DMS 273 (cell line): ENCODE results near the gene TDRD10.

ENCODE experiments used
- DNase-seq: peaks from one replicate; lab custom pipeline; 2025; ENCODE audit not compliant: unreplicated experiment; lab: John Stamatoyannopoulos, UW

Gene TDRD10

DNA sequence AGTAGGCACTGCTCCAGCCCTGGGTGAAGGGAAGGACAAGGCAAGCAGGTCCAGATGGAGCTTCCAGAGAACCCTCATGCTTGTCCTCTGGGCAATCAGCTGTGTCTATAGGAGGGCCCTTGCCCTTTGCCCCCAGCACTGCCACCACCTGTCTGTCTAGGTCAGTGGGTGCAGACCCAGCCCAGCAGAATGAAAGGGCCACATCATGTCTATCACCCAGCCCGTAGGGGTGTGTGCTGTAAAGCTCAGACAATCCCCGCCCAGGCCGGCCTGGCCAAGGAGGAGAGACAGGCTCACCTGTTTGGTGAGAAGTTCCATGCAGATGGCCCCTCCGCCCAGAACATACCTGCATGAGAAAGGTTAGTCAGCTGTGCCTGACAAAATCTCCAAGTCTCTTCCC lies 49.5 kb downstream of the TDRD10 start:
- DNase-seq: no peak

DNA sequence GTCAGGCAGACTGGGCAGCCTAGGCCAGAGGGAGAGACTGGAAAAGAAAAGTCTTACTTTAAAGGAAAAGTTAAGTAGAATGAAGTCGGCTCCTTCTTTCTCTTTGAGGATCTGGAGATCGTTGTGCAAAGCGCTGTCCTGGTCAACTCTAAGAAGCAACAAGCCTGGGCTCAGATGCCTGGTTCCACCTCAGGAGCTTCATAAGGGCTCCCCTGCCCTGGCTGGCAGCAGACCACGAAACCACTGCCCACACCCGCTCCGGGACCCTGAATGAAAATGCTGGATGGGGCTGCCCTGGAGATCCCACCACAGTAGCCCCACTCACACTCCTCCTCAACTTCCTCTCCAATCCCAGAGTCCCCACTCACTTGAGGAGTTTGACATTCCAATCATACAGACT lies 50.0 kb downstream of the TDRD10 start:
- no peak for DNase-seq

DNA sequence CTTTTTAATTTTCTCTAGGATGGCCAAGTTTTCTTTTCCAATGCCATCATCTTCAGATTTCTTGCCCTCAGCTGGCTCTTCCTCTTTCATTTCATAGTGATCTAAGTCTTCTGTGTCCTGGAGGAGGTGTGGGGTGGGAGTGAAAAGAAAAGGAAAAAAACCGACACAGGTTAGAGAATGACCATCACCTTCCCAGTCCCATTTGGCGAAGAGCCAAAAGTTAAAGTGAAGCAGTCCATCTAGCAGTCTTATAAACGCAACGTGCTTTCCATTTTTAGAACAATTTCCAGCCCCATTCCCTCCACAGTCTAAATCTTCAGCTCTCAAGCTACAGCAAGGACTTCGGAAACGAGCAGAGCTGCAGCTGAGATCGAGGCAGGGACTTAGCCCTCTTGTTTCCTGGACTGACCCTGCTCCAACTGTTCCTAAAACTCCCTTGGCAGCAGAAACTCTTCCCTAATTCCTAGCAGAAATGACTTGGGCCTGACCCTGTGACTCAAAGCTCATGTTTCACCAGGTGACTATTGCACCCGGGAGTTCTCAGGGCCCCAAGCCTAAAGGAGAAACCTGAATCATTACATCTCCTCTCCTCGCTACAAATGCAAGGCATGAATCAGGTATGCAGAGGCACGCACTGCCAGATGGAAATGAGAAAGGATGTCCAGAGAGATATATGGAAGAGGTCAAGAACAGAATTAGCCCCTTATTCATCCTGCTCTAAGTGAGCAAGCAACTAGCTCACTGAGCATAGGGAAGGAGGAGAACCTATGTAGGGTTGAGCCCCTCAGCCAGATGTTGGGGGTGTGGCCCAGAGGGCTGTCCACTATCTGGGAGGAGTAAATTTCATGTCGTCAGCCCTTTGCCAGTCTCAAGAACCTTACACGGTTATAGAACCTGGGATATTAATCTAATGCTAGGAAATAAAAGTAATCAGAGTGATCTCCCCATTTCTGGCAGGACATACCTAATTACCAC lies 51.3 kb downstream of the TDRD10 start:
- peak; percentile 17 for DNase-seq

DNA sequence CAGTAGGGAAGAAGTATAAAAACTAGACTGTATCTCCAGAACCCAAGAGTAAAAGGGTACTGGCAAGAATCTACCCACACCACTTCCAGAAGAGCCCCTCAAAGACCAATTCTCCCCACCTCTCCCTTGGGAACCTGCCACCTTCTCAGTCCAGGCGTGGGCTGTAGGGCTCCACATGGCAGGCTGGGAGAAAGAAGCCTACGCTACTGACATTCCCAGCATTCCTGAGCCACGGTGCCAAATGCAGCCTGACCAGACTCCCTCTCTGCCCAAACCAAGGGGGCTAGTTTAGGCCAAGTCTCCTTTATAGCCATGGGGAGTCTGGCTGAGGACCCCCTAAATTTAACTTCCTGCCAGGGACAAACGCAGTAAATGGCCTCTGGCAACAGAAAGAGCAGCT lies 54.4 kb downstream of the TDRD10 start:
- DNase-seq: no peak

DNA sequence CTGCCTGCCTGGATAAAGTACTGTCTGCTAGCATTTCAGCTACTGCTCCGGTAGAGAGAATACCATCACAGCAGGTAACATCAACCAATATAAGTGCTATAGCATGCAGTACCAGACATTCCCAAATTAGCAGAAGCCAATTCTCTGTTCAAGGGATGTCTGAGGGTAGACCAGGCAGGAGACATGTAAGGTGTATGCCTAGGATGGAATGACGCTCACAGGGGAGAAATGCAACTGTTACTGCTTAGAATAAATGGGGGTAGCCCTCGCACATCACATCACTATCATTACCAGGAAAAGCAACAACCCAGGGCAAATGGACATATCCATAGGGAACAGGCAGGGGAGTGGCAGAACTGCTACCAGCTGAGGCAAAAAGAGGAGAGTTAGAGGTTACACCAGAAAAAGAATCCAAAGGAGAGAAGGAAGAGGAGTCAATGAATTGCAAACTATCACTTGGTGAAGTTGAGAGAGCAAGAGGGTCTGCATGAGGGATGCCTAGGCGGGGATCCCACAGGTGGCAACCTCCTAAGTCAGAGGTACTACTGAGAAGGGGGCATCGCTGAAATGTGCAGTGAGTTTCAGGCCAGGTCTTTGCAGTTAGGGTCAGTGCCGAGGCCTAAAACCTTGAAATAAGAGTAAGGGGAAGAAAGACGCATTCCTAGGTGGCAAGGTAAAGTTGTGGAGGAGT lies 55.4 kb downstream of the TDRD10 start:
- no peak for DNase-seq

DNA sequence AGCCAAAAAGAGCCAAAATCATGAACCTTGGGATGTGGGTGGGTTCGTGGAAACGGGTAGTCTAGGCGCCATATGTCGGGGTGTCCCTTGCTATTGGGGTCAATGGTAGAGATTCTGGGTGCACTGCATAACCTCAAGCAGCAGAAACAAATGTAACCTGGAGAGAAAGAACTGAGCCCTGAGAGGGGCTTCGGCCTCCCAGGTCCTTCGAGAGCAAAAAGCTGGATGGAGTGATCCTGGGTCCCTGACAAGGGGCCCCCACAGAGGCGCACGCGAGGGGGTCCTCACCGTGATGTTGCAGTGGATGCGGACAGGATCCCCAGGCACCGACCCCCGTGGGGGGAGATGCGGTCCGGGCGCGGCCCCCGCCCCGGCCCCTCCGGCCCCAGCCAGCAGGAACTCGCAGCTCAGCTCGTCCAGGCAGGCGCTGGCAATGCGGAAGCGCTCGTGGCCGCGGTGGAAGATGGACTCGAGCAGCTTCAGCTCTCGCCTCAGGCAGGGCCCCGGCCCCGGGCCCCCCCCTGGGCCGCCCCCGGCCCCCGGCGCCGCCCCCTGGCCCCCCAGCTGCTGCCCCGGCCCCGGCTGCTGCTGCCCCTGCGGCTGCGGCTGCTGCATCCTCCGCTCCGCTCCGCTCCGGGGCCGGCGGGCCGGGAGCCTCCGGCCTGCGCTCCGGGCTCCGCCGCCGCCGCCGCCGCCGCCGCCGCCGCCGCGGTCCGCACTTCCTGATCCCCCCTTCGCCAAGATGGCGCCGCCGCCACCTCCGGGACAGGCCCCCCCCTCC lies 56.1 kb downstream of the TDRD10 start, which contains the start of gene UBE2Q1:
TSS of gene UBE2Q1 (minus strand) at position 724 of the 781 bp plus-strand sequence. CDS start at position 615, 109 bp downstream.
- peak; percentile 68 for DNase-seq

DNA sequence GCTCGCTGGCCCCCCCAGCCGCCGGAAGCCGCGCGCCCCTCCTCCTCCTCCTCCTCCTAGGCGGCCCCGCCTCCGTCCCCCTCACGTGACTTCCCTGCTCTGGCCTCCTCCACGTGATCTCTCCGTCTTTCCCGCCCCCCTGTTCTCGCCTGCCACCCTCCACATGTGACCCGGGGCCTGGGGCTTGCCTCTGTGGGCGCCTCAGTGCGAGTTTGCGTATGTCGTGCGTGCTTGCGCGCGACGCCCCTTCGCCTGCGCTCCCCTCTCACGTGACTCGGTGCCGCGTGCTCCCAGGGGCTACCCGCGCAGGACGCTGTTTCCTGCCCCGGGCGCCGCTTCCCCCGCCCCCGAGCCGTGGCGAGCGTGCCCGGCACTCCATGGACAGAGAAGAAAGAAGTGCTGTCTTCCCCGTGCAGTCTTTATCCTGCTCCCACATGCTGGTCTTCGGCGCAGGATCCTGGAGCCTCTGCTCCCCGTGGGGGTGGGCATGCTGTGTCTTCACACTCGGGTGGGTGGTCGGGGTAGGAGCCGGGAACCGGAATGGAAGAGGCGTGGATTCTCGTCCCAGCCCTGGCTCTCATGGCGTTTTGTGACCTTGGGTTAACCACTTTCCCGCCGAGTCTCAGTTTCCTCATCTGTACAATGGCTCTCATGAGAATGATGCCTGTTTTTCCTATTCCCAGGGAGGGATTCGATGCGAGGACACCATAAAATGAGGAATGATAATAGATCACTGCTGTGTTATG lies 56.9 kb downstream of the TDRD10 start:
- DNase-seq: peak; percentile 99

DNA sequence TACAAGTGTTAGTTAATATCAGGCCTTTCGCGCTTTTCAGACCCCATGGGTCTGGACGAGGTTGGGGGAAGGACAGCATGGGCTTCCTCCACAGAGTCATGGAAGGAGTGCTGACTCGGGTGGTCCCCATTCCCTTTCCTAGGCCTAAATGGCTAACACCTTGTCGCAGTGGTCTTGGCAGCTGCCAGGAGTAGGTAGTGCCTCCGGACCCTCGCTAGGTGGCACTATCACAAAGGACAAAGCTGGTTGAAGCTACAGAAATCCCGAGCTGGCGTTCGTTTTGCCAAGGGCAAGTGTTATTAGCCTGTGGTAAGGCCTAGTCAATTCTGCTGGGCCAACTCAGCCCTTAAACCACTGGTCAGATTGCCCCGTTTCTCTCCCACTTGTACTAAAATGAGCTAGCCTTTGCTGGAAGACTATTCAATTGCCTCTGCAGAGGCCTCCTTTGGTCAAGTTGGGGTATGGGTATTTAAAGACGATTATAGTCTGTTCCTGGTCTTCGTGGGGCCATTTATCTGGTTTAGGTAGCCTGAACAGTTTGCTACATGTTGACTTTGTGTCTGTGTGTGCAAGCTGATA lies 57.5 kb downstream of the TDRD10 start:
- peak; percentile 95 for DNase-seq

DNA sequence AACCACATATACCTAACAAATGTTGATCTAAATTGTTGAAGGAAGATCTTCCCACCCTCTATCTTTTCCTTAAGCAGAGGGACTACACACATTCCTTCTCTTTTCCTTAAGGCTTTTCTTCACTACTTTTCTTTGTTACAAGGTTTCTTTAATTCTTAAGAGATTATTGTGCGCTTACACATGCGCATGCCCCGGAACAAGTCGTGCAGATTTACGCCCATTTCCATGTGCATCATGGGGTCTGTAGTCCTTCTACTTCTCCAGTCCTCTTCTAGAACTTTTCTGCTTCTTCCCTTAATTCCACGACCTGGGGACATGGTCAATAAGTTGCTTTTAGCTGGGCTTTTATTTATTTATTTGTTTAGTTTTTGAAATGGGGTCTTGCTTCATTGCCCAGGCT lies 63.9 kb downstream of the TDRD10 start:
- no peak for DNase-seq

DNA sequence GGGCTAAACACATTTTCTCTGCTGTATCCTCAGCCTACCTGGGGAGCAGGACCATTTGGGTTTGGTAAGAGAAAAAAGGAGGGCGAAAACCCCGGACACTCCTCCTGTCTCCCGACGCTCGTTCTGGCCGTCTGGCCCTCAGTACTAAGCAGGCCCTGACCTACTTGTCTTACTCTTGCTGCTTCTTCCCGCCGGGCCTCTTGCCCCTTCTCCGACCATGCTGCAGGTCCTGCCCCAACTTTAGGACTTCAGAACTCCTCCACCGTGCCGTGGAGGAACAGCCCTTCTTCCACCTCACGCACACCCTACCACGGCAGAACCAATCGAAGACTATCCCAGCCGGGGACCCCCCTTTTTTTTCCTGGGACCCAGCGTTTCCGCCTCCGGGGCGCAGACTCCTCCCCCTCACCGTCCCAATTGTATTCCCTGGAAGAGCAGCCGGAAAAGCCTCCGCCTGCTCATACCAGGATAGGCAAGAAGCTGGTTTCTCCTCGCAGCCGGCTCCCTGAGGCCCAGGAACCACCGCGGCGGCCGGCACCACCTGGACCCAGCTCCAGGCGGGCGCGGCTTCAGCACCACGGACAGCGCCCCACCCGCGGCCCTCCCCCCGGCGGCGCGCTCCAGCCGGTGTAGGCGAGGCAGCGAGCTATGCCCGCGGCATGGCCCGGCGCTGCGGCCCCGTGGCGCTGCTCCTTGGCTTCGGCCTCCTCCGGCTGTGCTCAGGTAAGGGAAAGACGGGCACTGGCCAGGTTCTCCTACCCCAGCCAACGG lies 65.6 kb downstream of the TDRD10 start, which contains the start of gene CHRNB2:
TSS of gene CHRNB2 (plus strand) at position 393 of the 771 bp plus-strand sequence. CDS start at position 660, 267 bp downstream.
- peak; percentile 88 for DNase-seq

DNA sequence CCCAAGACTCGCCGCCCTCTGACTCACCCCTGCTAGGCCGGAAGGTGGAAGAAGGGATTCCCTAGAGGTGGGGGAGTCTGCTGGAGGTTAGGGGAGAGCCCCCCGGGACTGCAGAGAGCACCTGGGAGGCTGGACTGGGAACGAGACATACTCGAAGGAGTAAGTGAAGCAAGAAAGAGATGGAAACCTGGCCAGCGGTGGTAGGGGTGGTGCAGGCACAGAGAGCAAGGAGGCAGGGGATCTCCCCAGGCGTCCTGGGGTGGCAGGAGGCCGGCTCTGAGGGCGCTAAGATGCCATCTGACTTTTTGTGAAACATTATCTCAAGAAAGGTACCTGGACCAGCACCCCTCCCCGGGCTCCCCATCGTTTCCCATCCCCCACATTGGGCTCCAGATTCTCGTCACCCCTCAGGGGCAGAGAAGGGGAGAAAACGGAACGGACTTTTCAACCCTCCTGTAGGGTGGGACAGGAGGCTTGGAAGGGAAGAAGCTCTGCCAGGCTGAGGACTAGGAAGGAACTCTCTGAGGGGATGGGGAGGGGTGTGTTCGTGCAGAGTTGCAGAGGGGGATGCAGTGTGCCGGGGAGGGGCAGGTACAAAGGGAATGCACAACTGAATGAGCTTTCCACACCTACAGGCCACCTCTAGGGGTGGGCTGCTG lies 66.3 kb downstream of the TDRD10 start:
- no peak for DNase-seq

DNA sequence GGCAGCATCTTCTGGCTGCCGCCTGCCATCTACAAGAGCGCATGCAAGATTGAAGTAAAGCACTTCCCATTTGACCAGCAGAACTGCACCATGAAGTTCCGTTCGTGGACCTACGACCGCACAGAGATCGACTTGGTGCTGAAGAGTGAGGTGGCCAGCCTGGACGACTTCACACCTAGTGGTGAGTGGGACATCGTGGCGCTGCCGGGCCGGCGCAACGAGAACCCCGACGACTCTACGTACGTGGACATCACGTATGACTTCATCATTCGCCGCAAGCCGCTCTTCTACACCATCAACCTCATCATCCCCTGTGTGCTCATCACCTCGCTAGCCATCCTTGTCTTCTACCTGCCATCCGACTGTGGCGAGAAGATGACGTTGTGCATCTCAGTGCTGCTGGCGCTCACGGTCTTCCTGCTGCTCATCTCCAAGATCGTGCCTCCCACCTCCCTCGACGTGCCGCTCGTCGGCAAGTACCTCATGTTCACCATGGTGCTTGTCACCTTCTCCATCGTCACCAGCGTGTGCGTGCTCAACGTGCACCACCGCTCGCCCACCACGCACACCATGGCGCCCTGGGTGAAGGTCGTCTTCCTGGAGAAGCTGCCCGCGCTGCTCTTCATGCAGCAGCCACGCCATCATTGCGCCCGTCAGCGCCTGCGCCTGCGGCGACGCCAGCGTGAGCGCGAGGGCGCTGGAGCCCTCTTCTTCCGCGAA lies 69.4 kb downstream of the TDRD10 start:
- no peak for DNase-seq

DNA sequence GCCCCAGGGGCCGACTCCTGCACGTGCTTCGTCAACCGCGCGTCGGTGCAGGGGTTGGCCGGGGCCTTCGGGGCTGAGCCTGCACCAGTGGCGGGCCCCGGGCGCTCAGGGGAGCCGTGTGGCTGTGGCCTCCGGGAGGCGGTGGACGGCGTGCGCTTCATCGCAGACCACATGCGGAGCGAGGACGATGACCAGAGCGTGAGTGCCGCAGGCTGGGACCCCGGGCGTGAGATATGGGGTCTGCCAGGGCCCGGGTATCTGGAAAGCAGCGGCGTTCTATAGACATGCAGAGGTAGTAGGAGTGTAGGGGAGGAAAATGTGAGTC lies 69.9 kb downstream of the TDRD10 start:
- no peak for DNase-seq

DNA sequence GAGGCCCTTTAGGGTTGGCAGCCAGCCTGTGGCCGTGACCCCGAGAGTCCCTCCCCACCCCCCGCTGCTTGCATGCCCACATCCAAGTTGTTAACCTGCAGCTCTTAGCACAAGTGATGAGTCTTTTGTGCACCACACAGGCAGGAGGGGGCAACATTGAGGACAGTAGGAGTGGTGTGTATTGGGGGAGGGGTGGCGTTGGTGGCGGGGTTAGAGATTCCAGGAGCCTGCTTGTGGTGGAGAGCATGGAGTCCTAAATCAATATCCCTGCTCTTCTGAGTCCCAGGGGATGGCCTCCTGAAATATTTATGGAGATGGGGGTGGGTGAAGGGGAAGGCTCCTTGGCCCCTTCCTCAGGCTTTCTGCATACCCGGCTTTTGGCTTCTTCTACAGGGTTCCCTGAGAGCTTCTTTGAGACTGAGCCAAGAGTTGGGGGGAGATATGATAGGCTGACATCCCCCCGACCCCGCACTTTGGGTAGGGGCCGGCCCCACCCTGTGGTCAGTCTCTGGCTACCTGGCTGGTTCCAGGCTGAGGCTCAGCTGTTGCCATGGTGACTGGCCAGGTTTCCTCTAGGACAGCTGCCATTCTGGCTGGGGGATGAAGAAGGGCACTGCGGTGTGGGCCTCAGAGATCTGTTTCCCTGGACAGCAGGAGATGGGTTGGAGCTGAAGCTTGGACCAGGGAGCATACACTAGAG lies 70.6 kb downstream of the TDRD10 start:
- peak; percentile 48 for DNase-seq

DNA sequence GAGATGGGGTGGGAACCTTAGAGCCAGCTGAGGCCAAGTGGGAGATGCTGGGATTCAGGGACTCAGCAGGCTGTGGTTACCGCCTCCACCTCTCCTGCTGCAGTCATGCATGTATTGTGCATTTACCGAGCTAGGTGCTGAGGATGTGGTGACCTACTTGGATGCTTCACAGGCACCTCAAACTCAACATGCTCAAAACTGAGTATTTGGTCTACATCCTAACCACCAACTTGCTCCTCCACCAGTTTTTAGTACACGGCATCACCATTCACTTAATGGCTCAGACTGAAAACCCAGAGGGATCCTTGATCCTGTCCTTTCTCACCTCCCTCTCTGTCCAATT lies 71.1 kb downstream of the TDRD10 start:
- DNase-seq: no peak

DNA sequence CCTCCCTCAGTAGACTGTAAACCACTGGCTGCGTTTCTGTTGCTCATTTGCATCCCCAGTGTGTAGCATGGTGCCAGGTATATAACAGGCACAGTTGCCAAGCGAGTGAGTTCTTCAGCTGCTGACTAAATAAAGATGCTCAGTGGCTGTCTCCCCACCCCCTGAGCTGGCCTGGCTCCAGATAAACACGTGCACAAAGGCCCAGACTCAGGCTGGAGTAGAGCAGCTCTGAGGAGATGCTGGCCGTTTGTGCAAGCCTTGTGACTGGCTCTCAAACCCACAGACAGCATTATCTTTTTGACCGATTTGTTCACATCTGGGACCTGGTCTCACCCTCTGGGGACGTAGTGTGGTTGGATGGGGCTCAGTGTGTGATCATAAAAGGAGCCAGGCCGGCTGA lies 72.7 kb downstream of the TDRD10 start:
- peak; percentile 77 for DNase-seq

DNA sequence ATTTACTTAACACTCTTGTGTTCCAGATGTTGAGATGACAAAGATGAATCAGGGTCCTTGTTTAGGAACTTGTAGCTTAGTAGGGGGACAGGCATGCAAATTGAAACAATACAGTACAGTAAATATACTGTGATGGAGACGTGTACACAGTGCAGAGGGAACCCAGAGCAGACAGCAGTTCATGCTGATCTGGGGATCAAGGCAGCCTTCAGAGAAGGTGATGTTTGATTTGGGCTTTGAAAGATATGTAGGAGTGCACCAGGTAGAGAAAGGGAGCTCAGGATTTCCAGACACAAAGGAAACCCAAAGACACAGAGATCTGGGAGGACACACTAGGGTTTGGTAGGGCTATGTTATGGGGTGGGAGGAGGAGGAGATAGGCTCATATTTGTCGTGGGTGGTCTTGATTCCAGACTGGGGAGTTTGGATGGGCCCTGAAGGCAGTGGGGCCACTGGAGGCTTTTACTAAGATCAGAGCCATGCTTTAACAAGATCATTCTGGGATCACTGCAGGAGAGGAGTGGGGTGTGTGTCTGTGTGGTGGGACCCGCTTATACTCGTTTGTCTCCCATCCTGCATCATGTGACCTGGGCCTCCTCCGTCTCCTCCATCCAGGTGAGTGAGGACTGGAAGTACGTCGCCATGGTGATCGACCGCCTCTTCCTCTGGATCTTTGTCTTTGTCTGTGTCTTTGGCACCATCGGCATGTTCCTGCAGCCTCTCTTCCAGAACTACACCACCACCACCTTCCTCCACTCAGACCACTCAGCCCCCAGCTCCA lies 73.3 kb downstream of the TDRD10 start:
- DNase-seq: no peak
